Bronchial epithelial cell (primary cell): ENCODE measurements around the gene MANSC4. TPM values are rescaled to one million over a fixed set of nuclear protein-coding genes. Genes with fewer than 3 reads are reported as not detected.

Experiments
- DNase-seq: peaks from one replicate; pipeline ENCODE4 v3.0.0-alpha.2; 2010; ENCODE audit warnings: low read depth
- FAIRE-seq: peaks from 2 replicates; lab custom pipeline; 2011; peaks lifted over from hg19 to GRCh38; lab: Jason Lieb, UNC
- H3K27me3 ChIP-seq: 2 replicates; pipeline ENCODE4 v1.5.1; 2011; ENCODE audit warnings: low read length; ENCODE audit not compliant: control insufficient read depth, insufficient read depth
- H3K36me3 ChIP-seq: 2 replicates; pipeline ENCODE4 v1.5.1; 2011; ENCODE audit warnings: low read length; ENCODE audit not compliant: control insufficient read depth, insufficient read depth
- H3K4me3 ChIP-seq: 2 replicates; pipeline ENCODE4 v1.5.1; 2011; ENCODE audit warnings: mild to moderate bottlenecking, low read depth, low read length, control low read depth
- CTCF ChIP-seq: IDR thresholded peaks from 2 replicates; pipeline ENCODE4 v1.5.1; 2011; ENCODE audit warnings: mild to moderate bottlenecking, moderate library complexity, low read length, control low read depth, inconsistent platforms; ENCODE audit not compliant: insufficient read depth, severe bottlenecking
- total RNA-seq: library from RNA; depleted of rRNA; stranded (reverse); fragments of >200 nt; gene quantifications from 2 replicates; pipeline ENCODE4 v1.2.1, GENCODE V29; 2014

The MANSC4 gene
- total RNA-seq, 1 donor from 2014 or later, result not detected

- Histone ChIP-seq H3K36me3 (peaks cover 1% of the 10 kb centered on the region), H3K27me3 (no peaks in the 10 kb centered on the region), H3K4me3 (peak overlapping the region; percentile 57)
- no peak for TF ChIP-seq CTCF
- FAIRE-seq (no peak), DNase-seq (no peak)
Observed at GRCh38 chr12:27779416-27779919, 568 bp downstream of the MANSC4 start.

GRCh38 chr12:27778206-27778605 lies 1.8 kb downstream of the MANSC4 start:
- peaks cover 1% of the 10 kb centered on the region for H3K36me3 ChIP-seq
- FAIRE-seq, result no peak
- DNase-seq, result no peak

GRCh38 chr12:27777141-27777540 lies 2.9 kb downstream of the MANSC4 start:
- TF ChIP-seq CTCF, result no peak
- H3K4me3 ChIP-seq, result no peak overlapping the region
- H3K27me3 ChIP-seq, result no peaks in the 10 kb centered on the region
- FAIRE-seq (no peak), DNase-seq (no peak)
- peaks cover 1% of the 10 kb centered on the region for H3K36me3 ChIP-seq

More at GRCh38 chr12:27778206-27778605, 1.8 kb downstream of the MANSC4 start:
- no peaks in the 10 kb centered on the region for H3K27me3 ChIP-seq
- no peak for TF ChIP-seq CTCF
- no peak overlapping the region for H3K4me3 ChIP-seq

GRCh38 chr12:27772328-27773049 lies 7.5 kb downstream of the MANSC4 start:
- Histone ChIP-seq H3K27me3 (no peaks in the 10 kb centered on the region), H3K36me3 (no peaks in the 10 kb centered on the region), H3K4me3 (no peak overlapping the region)
- FAIRE-seq (no peak), DNase-seq (peak; percentile 53)
- no peak for TF ChIP-seq CTCF

- H3K27me3 ChIP-seq, result no peaks in the 10 kb centered on the region
- no peaks in the 10 kb centered on the region for H3K36me3 ChIP-seq
- DNase-seq, result peak; percentile 76
- TF ChIP-seq CTCF, result no peak
- H3K4me3 ChIP-seq, result no peak overlapping the region
- no peak for FAIRE-seq
Observed at GRCh38 chr12:27771481-27772327, 8.3 kb downstream of the MANSC4 start.
